Neural cell (in vitro differentiated cells): Measurements from ENCODE around the gene TMEM205. TPM values are rescaled to one million over a fixed set of nuclear protein-coding genes. Genes with fewer than 3 reads are reported as not detected.

Source experiments
- H2AFZ ChIP-seq: fragments of 200-600, 300-800 bp; sonication (generic), shearing (Covaris generic); 2 replicates; pipeline ENCODE4 v1.6.0; 2014; ENCODE audit warnings: low read depth, mild to moderate bottlenecking, antibody characterized with exemption, low read length, moderate library complexity
- H3F3A ChIP-seq: fragments of 200-600 bp; shearing (Covaris generic); 2 replicates; pipeline ENCODE4 v1.6.1; 2016; ENCODE audit warnings: mild to moderate bottlenecking, moderate library complexity, mixed read lengths, antibody characterized with exemption, low read length; ENCODE audit not compliant: insufficient read depth, poor library complexity, severe bottlenecking
- H3K27ac ChIP-seq: fragments of 200-600, 300-800 bp; sonication (generic), shearing (Covaris generic); 2 replicates; pipeline ENCODE4 v1.5.1; 2014; ENCODE audit warnings: mild to moderate bottlenecking, low read length, moderate library complexity
- H3K27me3 ChIP-seq: fragments of 300-800, 200-600 bp; sonication (generic), shearing (Covaris generic); 2 replicates; pipeline ENCODE4 v1.6.0; 2014; ENCODE audit warnings: mild to moderate bottlenecking, low read depth, low read length, moderate library complexity; ENCODE audit not compliant: insufficient read depth
- H3K36me3 ChIP-seq: fragments of 300-800, 200-600 bp; sonication (generic), shearing (Covaris generic); 2 replicates; pipeline ENCODE4 v1.5.1; 2014; ENCODE audit warnings: mild to moderate bottlenecking, antibody characterized with exemption, low read length, moderate library complexity; ENCODE audit not compliant: insufficient read depth
- H3K4me2 ChIP-seq: fragments of 300-800, 200-600 bp; sonication (generic), shearing (Covaris generic); 2 replicates; pipeline ENCODE4 v1.6.0; 2014; ENCODE audit warnings: mild to moderate bottlenecking, low read length
- H3K4me3 ChIP-seq: fragments of 300-800, 200-600 bp; sonication (generic), shearing (Covaris generic); 2 replicates; pipeline ENCODE4 v1.5.1; 2014; ENCODE audit warnings: mild to moderate bottlenecking, low read length, moderate library complexity
- H3K79me2 ChIP-seq: fragments of 200-600 bp; shearing (Covaris generic); replicated peaks from 2 replicates; pipeline ENCODE4 v1.6.0; 2014; ENCODE audit warnings: mild to moderate bottlenecking, low read length, moderate library complexity; ENCODE audit not compliant: insufficient read depth
- H3K9ac ChIP-seq: fragments of 300-800, 200-600 bp; sonication (generic), shearing (Covaris generic); 2 replicates; pipeline ENCODE4 v1.6.1; 2016; ENCODE audit warnings: mild to moderate bottlenecking, low read length, mixed read lengths
- H3K9me2 ChIP-seq: fragments of 200-600 bp; shearing (Covaris generic); 2 replicates; pipeline ENCODE4 v1.6.1; 2016; ENCODE audit warnings: mild to moderate bottlenecking, low read length, mixed read lengths; ENCODE audit not compliant: insufficient read depth
- H3K9me3 ChIP-seq: fragments of 200-600, 300-800 bp; sonication (generic), shearing (Covaris generic); 2 replicates; pipeline ENCODE4 v1.6.1; 2016; ENCODE audit warnings: mild to moderate bottlenecking, mixed run types, low read length, moderate library complexity, mixed read lengths
- H4K20me1 ChIP-seq: fragments of 200-600 bp; shearing (Covaris generic); 2 replicates; pipeline ENCODE4 v1.6.1; 2016; ENCODE audit warnings: mild to moderate bottlenecking, mixed run types; ENCODE audit not compliant: insufficient read depth
- EP300 ChIP-seq: fragments of 450-650 bp; conservative IDR thresholded peaks from 2 replicates; pipeline ENCODE4 v1.6.1; 2014; ENCODE audit warnings: antibody characterized with exemption, mild to moderate bottlenecking, moderate library complexity; ENCODE audit not compliant: poor library complexity, severe bottlenecking
- EZH2 ChIP-seq: fragments of 200-600, 300-800 bp; shearing (Covaris generic), sonication (generic); IDR thresholded peaks from 2 replicates; pipeline ENCODE4 v1.6.1; 2014; ENCODE audit warnings: antibody characterized with exemption, low read length, borderline replicate concordance, mild to moderate bottlenecking; ENCODE audit not compliant: insufficient read depth, poor library complexity, severe bottlenecking
- MXI1 ChIP-seq: fragments of 450-650 bp; conservative IDR thresholded peaks from 2 replicates; pipeline ENCODE4 v1.6.1; 2014; ENCODE audit warnings: antibody characterized with exemption, mild to moderate bottlenecking; ENCODE audit not compliant: poor library complexity, severe bottlenecking
- POLR2AphosphoS5 ChIP-seq: IDR thresholded peaks from 2 replicates; pipeline ENCODE4 v1.6.1; 2012
- RAD21 ChIP-seq: fragments of 450-650 bp; conservative IDR thresholded peaks from 2 replicates; pipeline ENCODE4 v1.6.1; 2014; ENCODE audit warnings: antibody characterized with exemption, mild to moderate bottlenecking, moderate library complexity
- SMC3 ChIP-seq: fragments of 450-650 bp; conservative IDR thresholded peaks from 2 replicates; pipeline ENCODE4 v1.6.1; 2014; ENCODE audit warnings: antibody characterized with exemption, mild to moderate bottlenecking, moderate library complexity; ENCODE audit not compliant: poor library complexity
- TAF1 ChIP-seq: IDR thresholded peaks from 2 replicates; pipeline ENCODE4 v1.6.1; 2012; ENCODE audit warnings: low read depth
- polyA plus RNA-seq: library from polyadenylated mRNA; depleted of rRNA; stranded (reverse); fragments of >200 nt; gene quantifications from 2 replicates; pipeline ENCODE4 v1.2.3, GENCODE V29; 2014
- TF ChIP-seq, protein P1 (sequence below): fragments of 450-650 bp; IDR thresholded peaks from 2 replicates; pipeline ENCODE4 v1.5.1; 2014; ENCODE audit warnings: antibody characterized with exemption, mild to moderate bottlenecking, moderate library complexity; ENCODE audit not compliant: poor library complexity, severe bottlenecking
- TF ChIP-seq, protein P2 (sequence below): IDR thresholded peaks from 2 replicates; pipeline ENCODE4 v1.6.1; 2012; ENCODE audit warnings: borderline replicate concordance

Gene TMEM205
- polyA plus RNA-seq, 1 donor from 2014 or later: 136 TPM

DNA sequence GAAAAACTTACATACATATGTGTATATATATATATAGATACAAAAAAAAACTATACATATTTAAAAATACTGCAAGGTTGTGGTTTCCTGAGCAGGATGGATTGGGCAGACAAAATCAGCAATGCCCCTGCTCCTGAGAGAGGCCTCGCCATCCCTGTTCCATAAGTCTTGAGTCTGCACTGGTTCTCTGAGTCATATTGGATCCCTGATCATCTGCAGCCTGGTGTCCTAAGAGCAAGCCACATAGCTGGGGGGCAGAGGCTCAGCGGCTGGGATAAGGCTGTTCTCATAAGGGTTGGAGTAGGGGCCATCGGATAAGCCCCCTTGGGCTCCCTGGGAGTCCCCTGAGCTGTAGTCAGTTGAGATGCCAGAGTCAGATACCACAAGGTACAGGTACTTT is 31.7 kb upstream of the TMEM205 start:
- Histone ChIP-seq H3K9me2 (no peaks in the 10 kb centered on the region), H3F3A (peaks cover 9% of the 10 kb centered on the region), H3K9ac (no peak overlapping the region), H3K4me3 (no peak overlapping the region), H3K27me3 (peaks cover 9% of the 10 kb centered on the region), H4K20me1 (no peaks in the 10 kb centered on the region), H3K79me2 (no peaks in the 10 kb centered on the region), H3K4me2 (no peak overlapping the region), H3K36me3 (no peaks in the 10 kb centered on the region), H3K27ac (no peak overlapping the region), H3K9me3 (no peaks in the 10 kb centered on the region), H2AFZ (no peak overlapping the region)
- TF ChIP-seq RAD21 (no peak), EP300 (no peak), TAF1 (no peak), EZH2 (no peak), SMC3 (no peak), MXI1 (no peak), POLR2AphosphoS5 (no peak)
- TF ChIP-seq, protein P1, sequence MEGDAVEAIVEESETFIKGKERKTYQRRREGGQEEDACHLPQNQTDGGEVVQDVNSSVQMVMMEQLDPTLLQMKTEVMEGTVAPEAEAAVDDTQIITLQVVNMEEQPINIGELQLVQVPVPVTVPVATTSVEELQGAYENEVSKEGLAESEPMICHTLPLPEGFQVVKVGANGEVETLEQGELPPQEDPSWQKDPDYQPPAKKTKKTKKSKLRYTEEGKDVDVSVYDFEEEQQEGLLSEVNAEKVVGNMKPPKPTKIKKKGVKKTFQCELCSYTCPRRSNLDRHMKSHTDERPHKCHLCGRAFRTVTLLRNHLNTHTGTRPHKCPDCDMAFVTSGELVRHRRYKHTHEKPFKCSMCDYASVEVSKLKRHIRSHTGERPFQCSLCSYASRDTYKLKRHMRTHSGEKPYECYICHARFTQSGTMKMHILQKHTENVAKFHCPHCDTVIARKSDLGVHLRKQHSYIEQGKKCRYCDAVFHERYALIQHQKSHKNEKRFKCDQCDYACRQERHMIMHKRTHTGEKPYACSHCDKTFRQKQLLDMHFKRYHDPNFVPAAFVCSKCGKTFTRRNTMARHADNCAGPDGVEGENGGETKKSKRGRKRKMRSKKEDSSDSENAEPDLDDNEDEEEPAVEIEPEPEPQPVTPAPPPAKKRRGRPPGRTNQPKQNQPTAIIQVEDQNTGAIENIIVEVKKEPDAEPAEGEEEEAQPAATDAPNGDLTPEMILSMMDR: no peak
- TF ChIP-seq, protein P2, sequence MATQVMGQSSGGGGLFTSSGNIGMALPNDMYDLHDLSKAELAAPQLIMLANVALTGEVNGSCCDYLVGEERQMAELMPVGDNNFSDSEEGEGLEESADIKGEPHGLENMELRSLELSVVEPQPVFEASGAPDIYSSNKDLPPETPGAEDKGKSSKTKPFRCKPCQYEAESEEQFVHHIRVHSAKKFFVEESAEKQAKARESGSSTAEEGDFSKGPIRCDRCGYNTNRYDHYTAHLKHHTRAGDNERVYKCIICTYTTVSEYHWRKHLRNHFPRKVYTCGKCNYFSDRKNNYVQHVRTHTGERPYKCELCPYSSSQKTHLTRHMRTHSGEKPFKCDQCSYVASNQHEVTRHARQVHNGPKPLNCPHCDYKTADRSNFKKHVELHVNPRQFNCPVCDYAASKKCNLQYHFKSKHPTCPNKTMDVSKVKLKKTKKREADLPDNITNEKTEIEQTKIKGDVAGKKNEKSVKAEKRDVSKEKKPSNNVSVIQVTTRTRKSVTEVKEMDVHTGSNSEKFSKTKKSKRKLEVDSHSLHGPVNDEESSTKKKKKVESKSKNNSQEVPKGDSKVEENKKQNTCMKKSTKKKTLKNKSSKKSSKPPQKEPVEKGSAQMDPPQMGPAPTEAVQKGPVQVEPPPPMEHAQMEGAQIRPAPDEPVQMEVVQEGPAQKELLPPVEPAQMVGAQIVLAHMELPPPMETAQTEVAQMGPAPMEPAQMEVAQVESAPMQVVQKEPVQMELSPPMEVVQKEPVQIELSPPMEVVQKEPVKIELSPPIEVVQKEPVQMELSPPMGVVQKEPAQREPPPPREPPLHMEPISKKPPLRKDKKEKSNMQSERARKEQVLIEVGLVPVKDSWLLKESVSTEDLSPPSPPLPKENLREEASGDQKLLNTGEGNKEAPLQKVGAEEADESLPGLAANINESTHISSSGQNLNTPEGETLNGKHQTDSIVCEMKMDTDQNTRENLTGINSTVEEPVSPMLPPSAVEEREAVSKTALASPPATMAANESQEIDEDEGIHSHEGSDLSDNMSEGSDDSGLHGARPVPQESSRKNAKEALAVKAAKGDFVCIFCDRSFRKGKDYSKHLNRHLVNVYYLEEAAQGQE: no peak

DNA sequence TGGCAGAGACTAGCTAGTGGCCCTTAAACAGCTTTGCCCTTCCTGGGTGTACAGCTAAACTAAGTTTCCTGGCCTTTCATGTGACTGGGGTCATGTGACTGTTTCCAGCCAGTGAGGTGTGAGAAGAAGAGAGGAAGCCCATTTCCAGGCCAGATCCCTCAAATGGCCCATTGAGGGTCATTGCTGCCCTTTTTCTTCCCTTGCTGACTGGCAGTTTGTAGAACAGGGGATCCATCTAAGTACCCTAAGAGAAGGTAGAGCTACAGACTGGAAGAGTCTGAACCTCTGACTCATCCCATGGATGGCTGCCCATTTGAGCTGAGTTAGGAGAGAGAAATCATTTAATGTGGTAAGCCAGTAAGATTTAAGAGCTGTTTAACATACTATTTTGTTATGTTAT is 31.2 kb upstream of the TMEM205 start:
- H3K36me3 ChIP-seq: no peaks in the 10 kb centered on the region
- H3K79me2 ChIP-seq: no peaks in the 10 kb centered on the region
- TF ChIP-seq RAD21: no peak
- TF ChIP-seq MXI1: no peak
- no peak for TF ChIP-seq SMC3
- no peak for TF ChIP-seq TAF1
- TF ChIP-seq, protein P1: no peak
- TF ChIP-seq, protein P2: no peak
- no peak for TF ChIP-seq EZH2
- no peak for TF ChIP-seq EP300
- no peak for TF ChIP-seq POLR2AphosphoS5
- H3K27me3 ChIP-seq: peaks cover 5% of the 10 kb centered on the region
- H2AFZ ChIP-seq: no peak overlapping the region
- H3K9me3 ChIP-seq: no peaks in the 10 kb centered on the region
- no peak overlapping the region for H3K9ac ChIP-seq
- H3K4me3 ChIP-seq: no peak overlapping the region
- no peak overlapping the region for H3K4me2 ChIP-seq
- peaks cover 9% of the 10 kb centered on the region for H3F3A ChIP-seq
- no peaks in the 10 kb centered on the region for H4K20me1 ChIP-seq
- no peaks in the 10 kb centered on the region for H3K9me2 ChIP-seq
- no peak overlapping the region for H3K27ac ChIP-seq
